ENCODE measurements around the gene B3GALT6. TPM values are rescaled to one million over a fixed set of nuclear protein-coding genes. Genes with fewer than 3 reads are reported as not detected.
"Not testable (repeated sequence)": the region's sequence is repeated elsewhere in the genome, so short reads cannot be mapped to it uniquely, and the experiment has no call there.

The B3GALT6 gene
- total and polyA plus RNA-seq, 12 donors = 7.3 to 16.2 (median 9.1) TPM

DNA sequence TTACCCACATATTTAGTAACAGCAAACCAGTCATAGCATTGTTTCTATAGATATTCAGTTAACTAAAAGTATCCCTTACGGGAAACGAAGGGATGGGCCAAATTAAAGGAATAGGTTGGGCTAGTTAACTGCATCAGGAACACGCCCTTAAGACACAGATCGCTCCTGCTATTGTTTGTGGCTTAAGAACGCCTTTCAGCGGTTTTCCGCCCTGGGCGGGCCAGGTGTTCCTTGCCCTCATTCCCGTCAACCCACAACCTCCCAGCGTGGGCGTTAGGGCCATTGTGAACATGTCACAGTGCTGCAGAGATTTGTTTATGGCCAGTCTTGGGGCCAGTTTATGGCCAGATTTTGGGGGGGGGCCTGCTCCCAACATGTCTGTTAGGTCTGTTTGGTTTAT lies 40.3 kb upstream of the B3GALT6 start:
- peaks cover 0 to 26% (median 5%) of the 10 kb centered on the region in 11 donors for H3K9me3 ChIP-seq
- H3K27ac ChIP-seq = no peak overlapping the region
- no peaks in the 10 kb centered on the region for H3K36me3 ChIP-seq
- DNase-seq (no peak), ATAC-seq (no peak)
- H3K27me3 ChIP-seq = no peaks in the 10 kb centered on the region
- no peaks in the 10 kb centered on the region for H3K4me1 ChIP-seq
- 83 to 89% methylated on average over 11 of the region's 11 CpGs for whole genome bisulfite sequencing, 2 donors
- no peak overlapping the region for H3K4me3 ChIP-seq
- intact Hi-C loops (cut with DNase I) = no loop called here
- TF ChIP-seq, protein P1, sequence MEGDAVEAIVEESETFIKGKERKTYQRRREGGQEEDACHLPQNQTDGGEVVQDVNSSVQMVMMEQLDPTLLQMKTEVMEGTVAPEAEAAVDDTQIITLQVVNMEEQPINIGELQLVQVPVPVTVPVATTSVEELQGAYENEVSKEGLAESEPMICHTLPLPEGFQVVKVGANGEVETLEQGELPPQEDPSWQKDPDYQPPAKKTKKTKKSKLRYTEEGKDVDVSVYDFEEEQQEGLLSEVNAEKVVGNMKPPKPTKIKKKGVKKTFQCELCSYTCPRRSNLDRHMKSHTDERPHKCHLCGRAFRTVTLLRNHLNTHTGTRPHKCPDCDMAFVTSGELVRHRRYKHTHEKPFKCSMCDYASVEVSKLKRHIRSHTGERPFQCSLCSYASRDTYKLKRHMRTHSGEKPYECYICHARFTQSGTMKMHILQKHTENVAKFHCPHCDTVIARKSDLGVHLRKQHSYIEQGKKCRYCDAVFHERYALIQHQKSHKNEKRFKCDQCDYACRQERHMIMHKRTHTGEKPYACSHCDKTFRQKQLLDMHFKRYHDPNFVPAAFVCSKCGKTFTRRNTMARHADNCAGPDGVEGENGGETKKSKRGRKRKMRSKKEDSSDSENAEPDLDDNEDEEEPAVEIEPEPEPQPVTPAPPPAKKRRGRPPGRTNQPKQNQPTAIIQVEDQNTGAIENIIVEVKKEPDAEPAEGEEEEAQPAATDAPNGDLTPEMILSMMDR (IDR thresholded peaks at IDR 0.05) = no peak

GRCh38 chr1:1194723-1195122 lies 37.3 kb upstream of the B3GALT6 start:
- no peaks in the 10 kb centered on the region for H3K4me1 ChIP-seq
- no peak for DNase-seq
- 73 to 89% methylated on average over 3 of the region's 3 CpGs for WGBS, 2 donors

GRCh38 chr1:1195726-1196125 lies 36.3 kb upstream of the B3GALT6 start:
- DNase-seq; H3K27ac ChIP-seq; H3K4me1 ChIP-seq; intact Hi-C loops (cut with DNase I); ATAC-seq; H3K4me3 ChIP-seq; H3K36me3 ChIP-seq; H3K27me3 ChIP-seq: not testable (repeated sequence)
- H3K9me3 ChIP-seq = peaks cover 0 to 26% (median 5%) of the 10 kb centered on the region in 11 donors
- 80 to 98% methylated on average over 6 of the region's 6 CpGs for WGBS, 2 donors

More at GRCh38 chr1:1194723-1195122, 37.3 kb upstream of the B3GALT6 start:
- no peak overlapping the region for H3K4me3 ChIP-seq
- TF ChIP-seq, protein P1 (IDR thresholded peaks at IDR 0.05) = no peak
- ATAC-seq = no peak
- peaks cover 0 to 26% (median 5%) of the 10 kb centered on the region in 11 donors for H3K9me3 ChIP-seq
- H3K27me3 ChIP-seq = no peaks in the 10 kb centered on the region
- no peak overlapping the region for H3K27ac ChIP-seq
- intact Hi-C loops (cut with DNase I) = no loop called here
- no peaks in the 10 kb centered on the region for H3K36me3 ChIP-seq

DNA sequence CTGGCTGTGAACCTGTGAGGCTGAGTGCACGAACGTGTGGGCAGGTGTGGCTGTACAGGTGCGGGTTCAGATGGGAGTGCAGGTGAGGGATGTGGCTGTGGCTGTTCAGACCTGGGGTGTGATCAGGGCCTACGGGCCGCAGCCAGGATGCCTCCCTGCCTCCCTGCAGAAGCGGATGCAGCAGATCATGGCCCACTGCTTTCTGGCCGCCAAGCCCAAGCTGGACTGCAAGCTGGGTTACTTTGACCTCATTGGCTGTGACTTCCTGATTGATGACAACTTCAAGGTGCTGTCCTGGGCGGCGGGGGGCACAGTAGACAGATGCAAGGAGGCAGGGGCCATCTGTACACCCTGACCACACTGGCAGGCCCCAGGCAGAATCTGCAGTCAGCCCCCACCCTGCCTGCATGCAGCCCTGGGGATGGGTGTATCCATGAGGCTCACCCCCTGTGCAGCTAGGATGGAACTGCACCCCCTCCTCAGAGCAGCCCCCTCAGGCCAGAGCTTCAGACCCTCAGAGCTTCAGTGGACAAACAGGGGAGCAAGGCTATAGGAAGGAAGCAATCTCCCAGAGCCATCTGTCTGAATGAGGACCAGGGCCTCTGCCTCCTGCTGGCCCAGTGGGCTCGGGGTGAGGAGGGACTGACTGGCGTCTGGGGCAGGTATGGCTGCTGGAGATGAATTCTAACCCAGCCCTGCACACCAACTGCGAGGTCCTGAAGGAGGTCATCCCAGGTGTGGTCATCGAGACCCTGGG lies 35.4 kb upstream of the B3GALT6 start:
- TF ChIP-seq, protein P1 (IDR thresholded peaks at IDR 0.05) = no peak
- intact Hi-C loops (cut with DNase I) = no loop called here
- H3K36me3 ChIP-seq = no peaks in the 10 kb centered on the region
- DNase-seq (peak in 1 of 2 donors; percentile 5), ATAC-seq (no peak)
- H3K4me3 ChIP-seq = no peak overlapping the region
- WGBS, 2 donors = 74 to 79% methylated on average over 13 of the region's 13 CpGs
- H3K9me3 ChIP-seq = peaks cover 0 to 25% (median 5%) of the 10 kb centered on the region in 11 donors
- peaks cover 0 to 17% (median 4%) of the 10 kb centered on the region in 7 donors for H3K27me3 ChIP-seq
- peaks cover 0 to 11% (median 7%) of the 10 kb centered on the region in 9 donors for H3K4me1 ChIP-seq
- H3K27ac ChIP-seq = no peak overlapping the region

DNA sequence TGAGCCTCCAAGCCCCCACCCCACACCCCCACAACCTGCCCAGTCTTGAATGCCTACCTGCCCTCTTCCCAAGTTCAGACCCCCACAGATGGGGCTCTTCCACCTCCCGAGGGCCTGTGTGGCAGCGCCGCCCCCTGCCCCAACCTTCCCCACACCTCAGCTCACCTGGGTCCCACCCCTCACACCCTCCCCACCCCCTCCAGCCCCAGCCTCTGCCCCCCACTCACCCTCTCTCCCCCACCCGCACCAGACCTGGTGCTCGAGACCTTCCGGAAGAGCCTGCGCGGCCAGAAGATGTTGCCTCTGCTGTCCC lies 34.9 kb upstream of the B3GALT6 start:
- H3K4me1 ChIP-seq = peaks cover 0 to 11% (median 7%) of the 10 kb centered on the region in 9 donors
- no peak overlapping the region for H3K4me3 ChIP-seq
- TF ChIP-seq, protein P1 (IDR thresholded peaks at IDR 0.05) = no peak
- no peak for ATAC-seq
- peaks cover 0 to 17% (median 4%) of the 10 kb centered on the region in 7 donors for H3K27me3 ChIP-seq
- H3K27ac ChIP-seq = no peak overlapping the region
- H3K36me3 ChIP-seq = no peaks in the 10 kb centered on the region
- peaks cover 0 to 20% (median 5%) of the 10 kb centered on the region in 11 donors for H3K9me3 ChIP-seq
- no peak for DNase-seq
- intact Hi-C loops (cut with DNase I) = no loop called here
- WGBS, 2 donors = 86% methylated on average over 8 of the region's 8 CpGs
